H9 (cell line): ENCODE results near the gene GM2A. TPM values are rescaled to one million over a fixed set of nuclear protein-coding genes. Genes with fewer than 3 reads are reported as not detected.

ENCODE experiments used
- DNase-seq: peaks from one replicate; pipeline ENCODE4 v3.0.0-alpha.2; 2017
- H2AFZ ChIP-seq: one replicate; pipeline ENCODE4 v1.6.1; 2013; ENCODE audit warnings: mild to moderate bottlenecking, low read length, control low read depth, moderate library complexity
- H2AK5ac ChIP-seq: 2 replicates; pipeline ENCODE4 v1.6.1; 2013; ENCODE audit warnings: low read length, control low read depth, mixed read lengths; ENCODE audit not compliant: insufficient read length
- H2BK120ac ChIP-seq: one replicate; pipeline ENCODE4 v1.6.1; 2013; ENCODE audit warnings: low read depth, mild to moderate bottlenecking, low read length, control low read depth, inconsistent platforms; ENCODE audit not compliant: poor library complexity, severe bottlenecking
- H2BK12ac ChIP-seq: 2 replicates; pipeline ENCODE4 v1.6.1; 2013; ENCODE audit warnings: low read length, control low read depth, mixed read lengths, low read depth; ENCODE audit not compliant: insufficient read length
- H2BK15ac ChIP-seq: 2 replicates; pipeline ENCODE4 v1.6.1; 2013; ENCODE audit warnings: low read depth, low read length, control low read depth
- H2BK20ac ChIP-seq: one replicate; pipeline ENCODE4 v1.6.1; 2013; ENCODE audit warnings: low read depth, mild to moderate bottlenecking, low read length, control low read depth, inconsistent platforms; ENCODE audit not compliant: poor library complexity, severe bottlenecking
- H2BK5ac ChIP-seq: 2 replicates; pipeline ENCODE4 v1.6.1; 2013; ENCODE audit warnings: low read length, control low read depth, mixed read lengths; ENCODE audit not compliant: insufficient read length
- H3K14ac ChIP-seq: 2 replicates; pipeline ENCODE4 v1.6.1; 2013; ENCODE audit warnings: low read length, control low read depth; ENCODE audit not compliant: insufficient read depth
- H3K18ac ChIP-seq: 2 replicates; pipeline ENCODE4 v1.6.1; 2013; ENCODE audit warnings: low read depth, mild to moderate bottlenecking, mixed read lengths, low read length, control low read depth; ENCODE audit not compliant: insufficient read length
- H3K23ac ChIP-seq: 2 replicates; pipeline ENCODE4 v1.6.1; 2013; ENCODE audit warnings: low read length, control low read depth, mixed read lengths, low read depth; ENCODE audit not compliant: insufficient read length
- H3K23me2 ChIP-seq: 2 replicates; pipeline ENCODE4 v1.6.1; 2013; ENCODE audit warnings: low read depth, mild to moderate bottlenecking, mixed read lengths, low read length, control low read depth; ENCODE audit not compliant: insufficient read length, poor library complexity, severe bottlenecking
- H3K27ac ChIP-seq: 2 replicates; pipeline ENCODE4 v1.5.1; 2013; ENCODE audit warnings: low read length, control low read depth, mixed read lengths, low read depth; ENCODE audit not compliant: insufficient read length
- H3K27me3 ChIP-seq: 2 replicates; pipeline ENCODE4 v1.6.1; 2013; ENCODE audit warnings: low read length, control low read depth, inconsistent platforms; ENCODE audit not compliant: insufficient read depth
- H3K4ac ChIP-seq: 2 replicates; pipeline ENCODE4 v1.6.1; 2013; ENCODE audit warnings: low read depth, mild to moderate bottlenecking, control low read depth, inconsistent platforms, low read length, moderate library complexity
- H3K4me1 ChIP-seq: 2 replicates; pipeline ENCODE4 v1.6.1; 2013; ENCODE audit warnings: low read length, control low read depth, inconsistent platforms; ENCODE audit not compliant: insufficient read depth
- H3K4me2 ChIP-seq: 2 replicates; pipeline ENCODE4 v1.6.1; 2013; ENCODE audit warnings: low read length, control low read depth, mixed read lengths; ENCODE audit not compliant: insufficient read length, insufficient read depth
- H3K56ac ChIP-seq: 2 replicates; pipeline ENCODE4 v1.6.1; 2013; ENCODE audit warnings: low read depth, mild to moderate bottlenecking, mixed read lengths, low read length, control low read depth; ENCODE audit not compliant: insufficient read length
- H3K79me1 ChIP-seq: 2 replicates; pipeline ENCODE4 v1.6.1; 2013; ENCODE audit warnings: low read depth, mild to moderate bottlenecking, moderate library complexity, low read length, control low read depth, inconsistent platforms; ENCODE audit not compliant: insufficient read depth, poor library complexity, severe bottlenecking
- H3K79me2 ChIP-seq: 2 replicates; pipeline ENCODE4 v1.6.1; 2013; ENCODE audit warnings: low read length, control low read depth, inconsistent platforms; ENCODE audit not compliant: insufficient read depth
- H3K9ac ChIP-seq: 2 replicates; pipeline ENCODE4 v1.6.1; 2013; ENCODE audit warnings: low read length, control low read depth, mixed read lengths; ENCODE audit not compliant: insufficient read length; ENCODE audit errors: extremely low read depth
- H3K9me3 ChIP-seq: one replicate; pipeline ENCODE4 v1.6.1; 2013; ENCODE audit warnings: low read depth, low read length, inconsistent platforms; ENCODE audit not compliant: control insufficient read depth
- H3T11ph ChIP-seq: one replicate; pipeline ENCODE4 v1.6.1; 2013; ENCODE audit warnings: mild to moderate bottlenecking, low read length, control low read depth, inconsistent platforms
- H4K20me1 ChIP-seq: one replicate; pipeline ENCODE4 v1.6.1; 2013; ENCODE audit not compliant: control insufficient read depth, insufficient read length, insufficient read depth
- H4K5ac ChIP-seq: 2 replicates; pipeline ENCODE4 v1.6.1; 2013; ENCODE audit warnings: low read depth, mild to moderate bottlenecking, mixed read lengths, low read length, control low read depth; ENCODE audit not compliant: insufficient read length
- H4K8ac ChIP-seq: replicated peaks from 2 replicates; pipeline ENCODE4 v1.6.1; 2013; ENCODE audit warnings: low read length, control low read depth, mixed read lengths, low read depth; ENCODE audit not compliant: insufficient read length
- H4K91ac ChIP-seq: 2 replicates; pipeline ENCODE4 v1.6.1; 2013; ENCODE audit warnings: low read depth, mild to moderate bottlenecking, moderate library complexity, mixed read lengths, low read length, control low read depth; ENCODE audit not compliant: insufficient read length
- H3K27ac Mint-ChIP-seq, 3 experiments: 2 replicates in 2 of 3; 3 replicates in 1 of 3; pipeline ENCODE4 v1.8.0; 2020 to 2021; ENCODE audit warnings: mixed read lengths in 3 of 3, mild to moderate bottlenecking in 1 of 3, moderate library complexity in 1 of 3
- H3K27me3 Mint-ChIP-seq: 2 replicates; pipeline ENCODE4 v1.8.0; 2021; ENCODE audit warnings: low read depth, mild to moderate bottlenecking, moderate library complexity, mixed read lengths
- H3K36me3 Mint-ChIP-seq, 3 experiments: 2 replicates in 2 of 3; 3 replicates in 1 of 3; pipeline ENCODE4 v1.8.0; 2020 to 2021; ENCODE audit warnings: low read depth in 3 of 3, mixed read lengths in 3 of 3; ENCODE audit not compliant: insufficient read depth in 1 of 3
- H3K4me1 Mint-ChIP-seq, 2 experiments: 2 replicates each; pipeline ENCODE4 v1.8.0; 2020; ENCODE audit warnings: mixed read lengths in 2 of 2
- H3K4me3 Mint-ChIP-seq, 2 experiments: 2 replicates in 1 of 2; 3 replicates in 1 of 2; pipeline ENCODE4 v1.8.0; 2020 to 2021; ENCODE audit warnings: mild to moderate bottlenecking in 2 of 2, mixed read lengths in 2 of 2, moderate library complexity in 1 of 2
- H3K9me3 Mint-ChIP-seq, 2 experiments: 2 replicates in 1 of 2; 3 replicates in 1 of 2; pipeline ENCODE4 v1.8.0; 2020; ENCODE audit warnings: mild to moderate bottlenecking in 2 of 2, mixed read lengths in 2 of 2, moderate library complexity in 1 of 2
- WGBS: extraction: QIAGEN DNeasy Blood & Tissue Kit; methylation state at CpG from one replicate; pipeline ENCODE4 v1.1.7; 2013; ENCODE audit warnings: missing lambda C conversion rate, low lambda C conversion rate, mixed read lengths; ENCODE audit not compliant: insufficient read length; ENCODE audit errors: extremely low coverage; 5-methylcytosine and 5-hydroxymethylcytosine counted together
- total RNA-seq: library from RNA; stranded (reverse); gene quantifications from 2 replicates; pipeline ENCODE4 v1.2.1, GENCODE V29; 2021
- TF ChIP-seq, protein P1 (sequence below): fragments of 200-600 bp; sonication (generic); conservative IDR thresholded peaks from 3 replicates; pipeline ENCODE4 v1.8.0; 2021; ENCODE audit warnings: antibody characterized with exemption, mild to moderate bottlenecking

GM2A gene
- total RNA-seq, 1 experiment from 2014 or later = 27.8 TPM

DNA sequence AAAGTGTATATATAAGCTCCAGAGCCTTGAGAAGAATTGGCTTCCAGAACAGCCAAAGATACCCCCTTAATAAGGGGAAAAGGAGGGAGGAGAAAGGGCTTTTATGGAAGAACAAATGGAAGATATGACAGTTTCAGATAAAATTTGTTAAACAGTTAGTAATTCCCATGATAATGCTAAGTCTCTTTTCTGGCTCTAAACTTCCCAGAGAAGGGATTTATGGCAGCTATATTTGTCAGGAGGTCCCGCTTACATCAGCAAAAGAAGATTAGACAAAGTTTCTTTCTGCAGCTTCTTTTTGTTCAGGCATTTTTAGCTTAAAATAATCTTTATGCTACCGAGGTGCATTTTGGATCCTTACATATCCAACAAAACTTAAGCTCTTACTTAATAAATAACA lies 64.9 kb downstream of the GM2A start:
- Histone ChIP-seq H3K56ac (no peak overlapping the region), H4K8ac (no peak overlapping the region), H2BK12ac (no peak overlapping the region), H3K4me1 (no peaks in the 10 kb centered on the region), H2BK20ac (no peak overlapping the region), H4K20me1 (no peaks in the 10 kb centered on the region), H3K9ac (no peak overlapping the region), H2BK15ac (no peak overlapping the region), H3K18ac (no peak overlapping the region), H3K4me2 (no peak overlapping the region), H3K27me3 (no peaks in the 10 kb centered on the region), H3K14ac (no peak overlapping the region), H3T11ph (no peak overlapping the region), H3K79me1 (no peaks in the 10 kb centered on the region), H4K5ac (no peak overlapping the region), H2BK5ac (no peak overlapping the region), H2AFZ (no peak overlapping the region), H3K23ac (no peak overlapping the region), H3K9me3 (no peaks in the 10 kb centered on the region), H4K91ac (no peak overlapping the region), H2AK5ac (no peak overlapping the region), H3K4ac (no peak overlapping the region), H3K27ac (no peak overlapping the region), H3K23me2 (no peaks in the 10 kb centered on the region), H2BK120ac (no peak overlapping the region), H3K79me2 (no peaks in the 10 kb centered on the region)
- Mint-ChIP-seq H3K9me3 (no peaks in the 10 kb centered on the region), H3K27me3 (no peaks in the 10 kb centered on the region; the same call in 1 of the 2 replicates), H3K4me1 (peaks cover 26 to 29% of the 10 kb centered on the region in 2 experiments), H3K27ac (0 out of 7 replicates have a peak overlapping the region, but pooled peaks of 1 of the 3 experiments have one; percentile 4), H3K36me3 (no peaks in the 10 kb centered on the region), H3K4me3 (no peak overlapping the region)
- TF ChIP-seq, protein P1, sequence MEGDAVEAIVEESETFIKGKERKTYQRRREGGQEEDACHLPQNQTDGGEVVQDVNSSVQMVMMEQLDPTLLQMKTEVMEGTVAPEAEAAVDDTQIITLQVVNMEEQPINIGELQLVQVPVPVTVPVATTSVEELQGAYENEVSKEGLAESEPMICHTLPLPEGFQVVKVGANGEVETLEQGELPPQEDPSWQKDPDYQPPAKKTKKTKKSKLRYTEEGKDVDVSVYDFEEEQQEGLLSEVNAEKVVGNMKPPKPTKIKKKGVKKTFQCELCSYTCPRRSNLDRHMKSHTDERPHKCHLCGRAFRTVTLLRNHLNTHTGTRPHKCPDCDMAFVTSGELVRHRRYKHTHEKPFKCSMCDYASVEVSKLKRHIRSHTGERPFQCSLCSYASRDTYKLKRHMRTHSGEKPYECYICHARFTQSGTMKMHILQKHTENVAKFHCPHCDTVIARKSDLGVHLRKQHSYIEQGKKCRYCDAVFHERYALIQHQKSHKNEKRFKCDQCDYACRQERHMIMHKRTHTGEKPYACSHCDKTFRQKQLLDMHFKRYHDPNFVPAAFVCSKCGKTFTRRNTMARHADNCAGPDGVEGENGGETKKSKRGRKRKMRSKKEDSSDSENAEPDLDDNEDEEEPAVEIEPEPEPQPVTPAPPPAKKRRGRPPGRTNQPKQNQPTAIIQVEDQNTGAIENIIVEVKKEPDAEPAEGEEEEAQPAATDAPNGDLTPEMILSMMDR = no peak
- WGBS = no CpG with 5 or more reads among the region's 2 CpGs
- DNase-seq = no peak
